GOT3 (cell line): Measurements from ENCODE around the gene SUSD6.
"Not testable (repeated sequence)": the region's sequence is repeated elsewhere in the genome, so short reads cannot be mapped to it uniquely, and the experiment has no call there.

ENCODE experiments used
- DNase-seq: peaks from one replicate; lab custom pipeline; 2025; ENCODE audit warnings: mixed read lengths; lab: John Stamatoyannopoulos, UW

The SUSD6 gene

GRCh38 chr14:69593018-69593677, 18.2 kb upstream of the SUSD6 start:
- DNase-seq: no peak

- no peak for DNase-seq
These were observed 16.6 kb upstream of the SUSD6 start for GRCh38 chr14:69594846-69595245.

DNA sequence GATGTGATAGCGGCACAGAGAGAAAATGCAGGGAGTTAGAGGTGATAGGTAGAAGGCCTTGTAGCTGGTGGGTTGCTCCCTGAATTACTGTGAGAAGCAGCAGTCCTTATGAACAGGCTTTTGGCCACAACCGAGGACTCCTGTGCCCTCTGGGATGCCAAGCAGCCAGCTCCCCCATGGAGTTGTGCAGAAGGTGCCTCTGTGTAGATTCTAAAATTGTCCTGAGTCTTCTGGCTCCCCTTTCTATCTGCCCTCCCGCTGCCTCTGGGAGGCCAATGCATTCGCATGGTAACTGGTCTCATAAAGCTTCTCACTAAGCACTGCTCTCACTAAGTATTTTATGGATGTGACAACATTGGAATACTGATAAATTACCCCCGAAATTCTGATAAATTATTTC, 16.1 kb upstream of the SUSD6 start:
- DNase-seq: no peak

DNA sequence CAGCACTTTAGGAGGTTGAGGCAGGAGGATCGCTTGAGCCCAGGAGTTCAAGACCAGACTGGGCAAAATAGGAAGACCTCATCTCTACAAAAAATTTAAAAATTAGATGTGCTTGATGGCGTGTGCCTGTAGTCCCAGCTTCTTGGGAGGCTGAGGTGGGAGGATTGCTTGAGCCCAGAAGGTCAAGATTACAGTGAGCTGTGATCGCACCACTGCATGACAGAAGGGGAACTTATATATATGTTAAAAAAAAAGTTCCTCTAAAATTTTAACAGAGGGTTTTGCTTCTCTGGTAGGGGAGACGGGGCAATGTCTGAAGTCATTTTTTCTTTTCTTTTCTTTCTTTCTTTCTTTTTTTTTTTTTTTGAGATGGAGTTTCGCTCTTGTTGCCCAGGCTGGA, 12.0 kb upstream of the SUSD6 start:
- not testable (repeated sequence) for DNase-seq

DNA sequence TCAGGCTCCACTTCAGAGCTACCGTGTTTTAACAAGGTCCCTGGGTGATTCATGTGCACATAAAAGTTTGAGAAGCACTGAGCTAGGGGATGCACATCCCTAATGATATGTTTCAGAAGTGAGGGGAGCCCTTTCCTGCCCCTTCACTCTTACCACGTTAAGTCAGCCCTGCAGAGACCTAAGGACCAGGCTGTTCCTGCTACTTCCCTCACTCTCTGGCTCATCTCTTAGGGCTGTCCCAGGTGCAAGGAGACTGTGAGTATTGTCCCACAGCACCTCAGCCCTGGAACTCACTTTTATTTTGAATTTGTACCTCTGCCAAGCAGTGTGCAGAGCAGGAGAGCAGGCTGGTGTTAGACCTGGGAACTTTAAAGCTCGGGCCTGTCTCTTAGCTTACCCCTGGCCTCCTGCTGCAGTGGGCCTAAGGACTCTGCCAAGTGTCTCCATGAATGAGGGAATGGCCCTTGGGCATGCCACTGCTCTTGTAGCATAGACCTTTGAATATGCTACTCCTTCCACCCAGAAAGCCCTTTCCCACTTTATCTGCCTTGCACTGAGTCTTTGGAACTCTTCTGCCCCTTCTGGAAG, 11.0 kb upstream of the SUSD6 start:
- DNase-seq: no peak

DNA sequence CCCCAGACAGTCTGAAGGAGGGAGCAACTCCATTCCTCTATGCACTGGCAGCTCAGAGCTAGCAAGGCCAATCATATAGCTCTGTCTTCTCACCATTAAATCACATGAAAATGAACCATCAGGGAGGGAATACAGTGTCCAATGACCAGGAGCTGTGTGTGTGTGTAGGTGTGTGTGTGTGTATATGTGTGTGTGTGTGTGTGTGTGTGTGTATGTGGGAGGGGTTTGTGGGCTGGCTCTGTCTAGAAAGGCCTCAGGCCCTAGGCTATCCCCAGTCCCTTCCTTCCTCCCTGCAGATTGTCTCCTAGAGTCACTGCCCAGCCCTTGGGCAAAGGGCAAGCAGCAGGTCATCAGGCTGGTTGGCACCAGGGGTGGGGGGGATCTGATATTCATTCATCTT, 5.7 kb upstream of the SUSD6 start:
- DNase-seq: no peak

- no peak for DNase-seq
These were observed 4.9 kb upstream of the SUSD6 start for GRCh38 chr14:69606258-69607184.

- no peak for DNase-seq
These were observed 1.1 kb upstream of the SUSD6 start for GRCh38 chr14:69610020-69610873.

DNA sequence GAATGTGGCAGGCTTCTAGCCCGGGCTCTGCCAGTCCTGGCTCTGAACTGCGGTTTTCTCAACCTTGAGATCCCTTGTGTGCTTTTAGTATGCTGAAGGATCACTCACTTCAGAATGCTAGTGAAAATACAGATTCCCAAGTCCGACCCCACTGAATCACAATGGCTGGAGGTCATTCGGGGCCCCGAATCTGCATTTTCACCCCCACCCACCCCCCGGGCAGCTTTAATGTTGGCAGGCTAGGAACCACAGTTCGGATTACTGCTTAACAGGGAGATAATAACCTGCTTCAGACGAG, 573 bp upstream of the SUSD6 start:
- no peak for DNase-seq

DNA sequence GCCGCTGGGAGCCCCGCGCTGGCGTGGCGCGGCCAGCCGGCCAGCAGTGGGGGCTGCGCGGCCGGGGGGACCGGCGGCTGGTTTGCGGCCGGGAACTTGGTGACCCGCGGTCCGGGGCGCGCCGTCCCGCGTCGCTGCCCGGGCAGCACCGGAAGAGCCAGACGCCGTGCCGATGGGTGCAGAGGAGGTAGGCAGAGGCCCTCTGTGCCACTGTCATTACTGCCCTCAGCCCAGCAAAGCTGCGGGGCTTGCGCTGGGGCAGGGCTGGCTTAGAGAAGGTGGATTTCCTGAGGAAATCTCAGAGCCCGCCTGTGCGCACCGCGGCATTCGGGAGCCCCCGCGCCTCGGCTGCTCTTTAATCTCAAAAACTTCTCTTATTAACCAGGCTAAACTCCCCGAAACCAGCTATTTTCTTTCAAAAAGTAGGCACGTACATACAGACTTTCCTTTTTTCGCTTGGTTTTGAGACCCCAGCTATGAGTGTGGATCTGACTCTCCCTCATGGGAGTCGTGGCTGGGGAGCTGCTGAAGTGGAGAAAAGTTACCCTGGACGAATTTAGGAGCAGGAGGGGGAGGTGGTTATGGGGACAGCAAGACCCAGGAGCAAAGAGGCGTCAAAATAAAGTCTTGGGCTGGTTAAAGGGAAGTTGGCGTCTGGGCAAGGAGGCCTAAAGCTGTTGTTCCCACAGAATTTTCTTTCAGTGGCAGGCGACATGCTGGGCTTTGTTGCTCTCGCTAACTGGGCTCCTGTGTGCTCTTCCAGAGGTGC, 802 bp downstream of the SUSD6 start:
- no peak for DNase-seq

DNA sequence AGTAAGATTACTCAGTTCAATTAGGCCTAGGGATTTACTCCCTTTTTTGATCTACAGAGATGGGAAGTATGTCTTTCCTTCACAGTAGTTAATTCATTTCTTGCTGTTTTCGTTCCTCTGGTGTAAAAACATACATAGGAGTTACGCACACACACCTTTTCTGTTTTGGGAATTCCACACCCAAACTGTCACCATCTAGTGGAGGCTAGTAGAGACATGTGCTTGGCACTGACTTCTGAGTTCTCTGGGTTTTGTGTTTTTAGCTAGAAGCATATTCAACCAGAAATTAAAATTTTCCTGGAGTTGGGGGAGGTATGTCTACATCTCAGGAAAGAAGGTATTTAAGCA, 1.4 kb downstream of the SUSD6 start:
- no peak for DNase-seq

DNA sequence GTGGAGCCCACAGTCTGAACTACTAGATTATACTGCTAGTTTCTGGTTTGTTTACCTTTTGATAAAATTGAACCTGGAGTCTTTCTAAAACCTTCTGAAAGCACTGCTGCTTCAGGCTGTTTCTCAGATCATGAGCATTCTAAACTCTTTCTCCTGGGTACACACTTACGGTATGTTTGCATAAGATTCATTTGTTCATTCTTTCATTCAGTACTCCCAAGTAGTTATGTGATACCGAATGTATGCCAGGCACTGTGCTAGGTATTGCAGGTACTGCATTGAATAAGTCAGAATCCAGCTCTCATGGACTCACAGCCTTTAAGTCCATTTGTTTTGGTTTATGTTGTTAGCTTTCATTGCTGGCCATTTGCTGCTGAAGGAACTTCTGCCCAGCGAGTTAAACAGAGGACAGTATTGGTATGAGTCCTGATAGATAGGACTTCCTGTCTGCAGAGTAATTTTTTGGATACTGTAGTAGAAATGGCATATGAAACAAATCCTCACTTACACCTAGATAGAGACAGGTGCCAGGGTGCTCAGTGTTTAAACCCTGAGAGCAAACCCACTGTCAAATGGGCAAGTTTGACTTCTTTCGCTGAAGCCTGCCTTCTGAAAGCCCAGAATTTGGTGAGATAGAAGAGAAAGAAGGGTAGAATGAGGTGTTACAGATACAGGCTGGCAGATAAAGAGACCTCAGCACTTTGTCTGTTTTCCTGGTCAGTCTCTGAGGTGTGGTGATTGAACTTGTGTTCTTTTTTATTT, 2.1 kb downstream of the SUSD6 start:
- DNase-seq: no peak

DNA sequence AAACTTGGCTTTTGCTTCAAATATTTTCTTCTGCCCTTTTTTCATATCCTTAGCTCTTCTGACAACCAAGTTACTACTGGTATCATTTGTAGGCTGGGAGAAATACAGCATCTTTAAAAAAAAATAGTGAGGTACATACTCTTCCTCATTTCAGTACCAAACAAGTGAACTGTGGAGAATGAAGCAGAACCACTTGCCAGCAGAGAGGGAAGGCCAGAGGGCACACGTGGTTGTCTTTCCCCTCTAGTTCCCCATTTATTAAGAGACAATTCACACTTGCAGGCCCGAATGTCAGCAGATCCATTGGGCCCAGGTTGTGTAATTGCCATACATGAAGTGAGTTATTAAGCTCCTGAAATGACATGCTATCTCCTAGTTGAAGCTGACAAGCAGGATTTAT, 3.2 kb downstream of the SUSD6 start:
- no peak for DNase-seq

DNA sequence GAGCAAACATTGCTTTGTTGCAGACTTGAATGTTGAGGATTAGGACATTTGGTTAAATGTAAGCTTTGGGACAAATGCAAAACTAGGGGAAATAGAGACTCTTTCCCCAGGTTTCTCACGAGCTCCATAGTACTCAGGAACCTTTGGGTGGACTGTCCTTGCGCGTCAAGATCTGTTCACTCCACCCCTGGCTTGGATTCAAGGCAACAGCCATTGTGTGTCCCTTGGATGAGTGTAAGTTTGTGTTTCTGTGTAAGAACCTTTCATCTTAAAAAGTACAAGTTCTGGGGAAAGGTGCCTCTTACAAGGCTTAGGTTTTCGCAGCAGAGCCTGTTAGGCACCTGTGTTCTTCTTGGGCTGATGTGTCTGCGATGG, 3.7 kb downstream of the SUSD6 start:
- DNase-seq: no peak

GRCh38 chr14:69615496-69616407, 4.4 kb downstream of the SUSD6 start:
- no peak for DNase-seq

DNA sequence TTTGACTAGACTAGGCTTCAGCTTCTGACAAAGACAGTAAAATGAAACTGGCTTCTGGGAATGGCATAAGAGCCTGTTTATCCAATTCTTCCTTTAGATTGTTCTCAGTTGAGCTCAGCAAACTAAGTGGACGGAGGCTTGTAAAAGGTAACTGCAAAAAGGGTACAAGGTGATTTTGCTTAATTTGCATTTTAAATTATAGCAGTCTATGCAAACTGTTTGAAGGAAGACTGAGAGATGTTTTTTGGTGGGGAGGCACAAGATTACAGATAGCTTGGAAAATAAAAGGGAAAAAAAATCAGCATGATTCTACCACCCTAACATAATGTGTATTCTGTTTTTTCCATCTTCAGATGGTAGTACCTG, 5.0 kb downstream of the SUSD6 start:
- no peak for DNase-seq

GRCh38 chr14:69617796-69618195, 6.4 kb downstream of the SUSD6 start:
- DNase-seq: no peak

DNA sequence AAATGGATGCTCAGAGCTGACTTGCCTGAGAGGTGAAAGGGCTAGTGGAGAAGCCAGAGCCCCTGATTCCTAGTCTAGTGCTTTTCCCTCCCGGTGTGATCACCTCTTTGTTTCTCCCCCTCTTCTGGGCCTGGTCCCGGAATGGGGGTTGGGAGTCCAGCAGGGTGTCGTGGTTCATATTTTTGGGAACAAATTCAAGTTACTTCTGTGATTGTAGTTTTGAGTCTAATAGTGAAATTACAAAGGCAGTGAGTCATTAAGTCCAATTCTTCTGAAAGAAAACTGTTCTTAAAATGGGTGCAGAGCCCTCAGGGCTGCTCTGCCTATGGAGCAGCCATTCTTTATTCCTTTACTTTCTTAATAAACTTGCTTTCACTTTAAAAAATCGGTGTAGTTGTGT, 7.6 kb downstream of the SUSD6 start:
- DNase-seq: no peak

- no peak for DNase-seq
These were observed 8.8 kb downstream of the SUSD6 start for GRCh38 chr14:69620211-69620611.

DNA sequence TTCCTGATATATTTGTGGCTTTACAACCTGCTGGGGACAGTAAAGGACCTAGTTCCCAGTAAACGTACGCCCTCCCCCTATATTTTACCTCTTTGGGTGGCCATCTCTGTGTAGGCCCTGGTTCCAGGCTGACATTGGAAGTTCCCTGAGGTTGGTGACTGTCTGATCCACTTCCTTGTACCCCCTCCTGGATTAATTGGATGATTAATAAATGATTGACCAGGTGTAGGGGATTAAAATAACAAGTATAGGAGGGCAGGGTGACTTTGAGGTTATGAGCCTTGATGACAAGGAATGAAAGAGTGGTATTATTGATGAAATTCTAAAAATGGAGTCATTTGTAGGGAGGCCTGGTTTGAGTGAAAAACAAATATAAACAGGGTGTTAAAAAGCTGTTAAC, 9.6 kb downstream of the SUSD6 start:
- no peak for DNase-seq
